T-helper 9 cell (primary cell): ENCODE measurements around the gene PERM1.

Source experiments
- DNase-seq: peaks from one replicate; pipeline ENCODE4 v3.0.0-alpha.2; 2020

Gene PERM1

DNA sequence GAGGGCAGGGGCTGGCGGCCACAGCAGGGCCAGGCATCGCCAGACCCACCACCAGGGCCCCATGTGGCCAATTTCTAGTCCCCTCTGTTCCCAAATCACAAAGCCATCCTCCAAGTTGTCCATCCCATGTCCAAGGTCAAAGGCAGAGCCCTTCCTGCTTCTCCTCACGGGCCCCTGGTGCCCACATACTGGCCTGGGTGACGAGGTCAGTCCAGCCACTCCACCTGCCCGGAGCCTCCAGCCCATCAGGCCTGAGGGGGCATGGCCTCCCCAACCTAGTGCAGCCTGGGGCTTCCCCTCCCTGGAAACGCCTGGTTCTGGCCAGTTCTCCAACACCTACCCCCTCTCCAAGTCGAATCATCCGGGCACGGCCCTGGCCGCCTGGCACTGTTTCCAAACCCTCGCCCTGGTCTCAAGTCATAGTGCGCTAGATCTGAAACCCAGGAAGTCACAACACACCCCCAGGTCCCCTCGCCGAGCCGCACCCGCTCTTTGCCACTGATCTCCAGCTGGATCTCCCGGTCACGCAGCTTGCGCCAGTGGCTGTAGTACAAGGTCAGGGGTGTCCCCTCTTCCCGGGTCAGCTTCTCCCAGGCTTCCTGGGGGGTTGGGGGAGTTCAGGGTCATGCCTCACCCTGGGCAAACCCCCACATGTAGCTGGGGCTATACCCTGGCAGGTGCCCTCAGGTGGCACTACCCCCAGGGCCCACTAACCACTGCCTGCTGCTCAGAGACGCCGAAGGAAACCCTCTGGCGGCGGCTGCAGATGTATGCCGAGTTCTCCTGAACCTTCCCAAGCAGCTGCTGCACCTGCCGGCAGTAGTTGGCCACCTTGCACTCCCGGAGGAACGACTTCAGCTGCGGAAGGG is 36.0 kb downstream of the PERM1 start:
- DNase-seq: no peak

DNA sequence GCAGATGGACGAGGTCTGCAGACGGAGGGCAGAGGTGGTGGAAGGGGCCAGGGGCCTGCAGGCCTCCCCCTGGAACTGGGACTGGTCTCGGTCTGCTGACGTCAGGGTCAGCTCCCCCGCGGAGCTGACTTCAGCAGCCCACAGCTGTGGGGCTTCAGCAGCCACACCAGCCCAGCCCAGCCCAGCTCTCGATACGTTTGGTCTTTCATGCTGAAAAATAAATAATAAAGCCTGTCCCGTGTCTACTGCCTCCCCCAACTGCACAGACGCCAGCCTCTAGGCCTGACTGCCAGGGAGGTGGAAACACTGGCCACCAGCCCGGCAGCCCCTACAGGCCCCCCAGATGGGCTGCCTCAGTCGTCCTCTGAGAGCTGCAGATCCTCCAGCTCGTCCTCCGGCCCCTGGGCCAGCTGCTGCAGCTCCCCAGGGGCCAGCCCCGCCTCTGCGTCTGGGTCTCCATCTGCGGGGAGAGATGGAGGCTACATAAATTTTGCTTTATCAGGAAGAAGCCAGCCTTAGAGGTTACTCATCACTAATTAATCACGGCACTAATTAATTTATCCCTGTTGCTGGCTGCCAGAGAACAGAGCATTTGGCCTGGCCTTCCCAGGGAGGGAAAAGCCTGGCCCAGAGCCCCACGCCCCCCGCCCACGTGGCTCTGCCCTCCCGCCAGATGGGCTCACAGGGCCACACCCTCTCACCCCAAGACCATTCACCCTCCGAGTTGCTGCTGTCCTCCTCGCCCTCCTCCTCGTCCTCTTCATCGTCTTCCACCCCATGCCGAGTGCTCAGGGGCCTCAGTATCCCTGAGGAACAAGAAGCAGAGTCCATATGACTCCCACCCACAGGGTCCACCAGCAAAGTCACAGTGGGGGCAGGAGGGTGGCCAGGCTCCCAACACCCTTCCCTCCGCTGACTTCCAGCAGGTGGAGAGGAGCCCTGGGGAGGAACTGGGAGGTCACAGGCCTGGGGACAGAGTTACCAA is 37.3 kb downstream of the PERM1 start:
- DNase-seq: no peak

DNA sequence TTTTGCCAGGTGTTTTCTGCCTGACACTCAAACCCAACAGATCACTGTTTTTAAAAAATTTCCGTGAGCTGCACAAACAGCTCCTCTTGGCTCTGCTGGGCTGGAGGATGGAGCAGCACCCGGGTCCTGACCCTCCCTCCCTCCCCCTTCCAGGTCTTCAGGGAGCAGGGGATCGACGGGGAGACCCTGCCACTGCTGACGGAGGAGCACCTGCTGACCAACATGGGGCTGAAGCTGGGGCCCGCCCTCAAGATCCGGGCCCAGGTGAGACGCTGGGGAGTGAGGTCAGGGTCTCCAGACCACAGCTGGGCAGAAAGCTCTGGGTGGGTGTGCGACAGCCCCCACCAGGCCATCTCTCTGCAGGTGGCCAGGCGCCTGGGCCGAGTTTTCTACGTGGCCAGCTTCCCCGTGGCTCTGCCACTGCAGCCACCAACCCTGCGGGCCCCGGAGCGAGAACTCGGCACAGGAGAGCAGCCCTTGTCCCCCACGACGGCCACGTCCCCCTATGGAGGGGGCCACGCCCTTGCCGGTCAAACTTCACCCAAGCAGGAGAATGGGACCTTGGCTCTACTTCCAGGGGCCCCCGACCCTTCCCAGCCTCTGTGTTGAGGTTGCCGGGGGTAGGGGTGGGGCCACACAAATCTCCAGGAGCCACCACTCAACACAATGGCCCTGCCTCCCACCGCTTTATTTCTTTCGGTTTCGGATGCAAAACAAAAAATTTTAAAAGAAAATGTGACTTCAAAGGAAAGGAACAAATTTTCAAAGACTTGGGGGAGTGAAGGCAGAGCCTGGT is 38.1 kb downstream of the PERM1 start:
- no peak for DNase-seq

DNA sequence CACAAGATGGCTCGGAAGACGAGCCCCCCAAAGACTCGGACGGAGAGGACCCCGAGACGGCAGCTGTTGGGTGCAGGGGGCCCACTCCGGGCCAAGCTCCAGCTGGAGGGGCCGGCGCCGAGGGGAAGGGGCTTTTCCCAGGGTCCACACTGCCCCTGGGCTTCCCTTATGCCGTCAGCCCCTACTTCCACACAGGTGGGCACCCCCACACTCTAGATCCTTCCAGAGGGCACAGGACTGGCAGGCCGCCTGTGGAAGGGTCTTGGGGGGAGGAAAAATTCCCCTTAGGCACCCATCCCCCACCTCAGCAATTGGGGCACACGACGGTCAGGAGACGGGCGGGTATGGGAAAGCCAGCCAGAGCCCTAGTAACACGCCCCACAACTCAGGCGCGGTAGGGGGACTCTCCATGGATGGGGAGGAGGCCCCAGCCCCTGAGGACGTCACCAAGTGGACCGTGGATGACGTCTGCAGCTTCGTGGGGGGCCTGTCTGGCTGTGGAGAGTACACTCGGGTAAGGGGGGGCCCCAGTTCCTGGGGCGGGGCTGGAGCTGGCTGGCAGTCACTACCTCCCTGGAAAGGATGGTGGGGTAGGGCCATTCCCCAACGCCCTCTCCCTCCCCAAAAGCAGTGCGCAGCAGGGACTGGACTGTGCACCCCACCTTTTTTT is 38.9 kb downstream of the PERM1 start:
- DNase-seq: no peak

DNA sequence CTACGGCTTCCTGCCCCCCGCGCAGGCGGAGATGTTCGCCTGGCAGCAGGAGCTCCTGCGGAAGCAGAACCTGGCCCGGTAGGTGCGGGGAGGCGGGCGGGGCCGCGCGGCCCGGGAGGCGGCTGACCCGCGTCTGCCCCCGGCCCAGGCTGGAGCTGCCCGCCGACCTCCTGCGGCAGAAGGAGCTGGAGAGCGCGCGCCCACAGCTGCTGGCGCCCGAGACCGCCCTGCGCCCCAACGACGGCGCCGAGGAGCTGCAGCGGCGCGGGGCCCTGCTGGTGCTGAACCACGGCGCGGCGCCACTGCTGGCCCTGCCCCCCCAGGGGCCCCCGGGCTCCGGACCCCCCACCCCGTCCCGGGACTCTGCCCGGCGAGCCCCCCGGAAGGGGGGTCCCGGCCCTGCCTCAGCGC is 39.5 kb downstream of the PERM1 start:
- DNase-seq: no peak

DNA sequence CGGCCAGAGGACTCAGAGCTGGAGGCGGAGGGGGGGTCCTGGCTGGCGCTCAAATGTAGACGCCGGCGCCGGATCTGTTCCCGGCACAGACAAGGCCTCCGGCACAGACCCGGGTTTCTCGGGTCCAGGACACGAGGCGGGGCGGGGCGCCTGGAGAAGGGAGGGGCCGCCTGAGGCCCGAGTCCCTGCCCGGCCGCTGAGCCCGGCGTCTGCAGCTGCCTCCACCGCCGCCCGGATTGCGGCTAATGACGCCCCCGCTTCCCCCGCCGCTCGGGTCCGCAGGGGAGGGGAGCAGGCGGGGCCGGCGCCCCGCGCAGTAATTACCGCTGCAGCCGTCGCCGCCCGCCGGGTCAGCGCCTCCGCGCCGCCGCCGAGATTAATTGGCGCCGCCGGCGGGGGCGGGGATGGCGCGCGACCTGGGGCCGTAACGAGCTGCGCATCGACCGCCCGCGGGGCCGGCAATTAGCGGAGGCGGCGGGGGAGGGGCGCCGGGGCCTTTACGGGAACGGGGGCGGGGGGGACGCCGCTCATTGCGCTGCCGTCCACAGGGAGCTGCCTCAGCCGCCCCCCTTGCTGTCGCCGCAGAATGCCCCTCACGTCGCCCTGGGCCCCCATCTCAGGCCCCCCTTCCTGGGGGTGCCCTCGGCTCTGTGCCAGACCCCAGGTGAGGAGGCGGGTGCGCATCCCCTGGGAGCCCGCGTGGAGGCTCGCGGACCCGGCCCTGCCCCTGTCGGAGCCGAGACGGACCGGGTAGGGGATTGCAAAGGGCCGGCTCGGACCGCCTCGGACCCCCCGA is 40.1 kb downstream of the PERM1 start:
- DNase-seq: no peak

DNA sequence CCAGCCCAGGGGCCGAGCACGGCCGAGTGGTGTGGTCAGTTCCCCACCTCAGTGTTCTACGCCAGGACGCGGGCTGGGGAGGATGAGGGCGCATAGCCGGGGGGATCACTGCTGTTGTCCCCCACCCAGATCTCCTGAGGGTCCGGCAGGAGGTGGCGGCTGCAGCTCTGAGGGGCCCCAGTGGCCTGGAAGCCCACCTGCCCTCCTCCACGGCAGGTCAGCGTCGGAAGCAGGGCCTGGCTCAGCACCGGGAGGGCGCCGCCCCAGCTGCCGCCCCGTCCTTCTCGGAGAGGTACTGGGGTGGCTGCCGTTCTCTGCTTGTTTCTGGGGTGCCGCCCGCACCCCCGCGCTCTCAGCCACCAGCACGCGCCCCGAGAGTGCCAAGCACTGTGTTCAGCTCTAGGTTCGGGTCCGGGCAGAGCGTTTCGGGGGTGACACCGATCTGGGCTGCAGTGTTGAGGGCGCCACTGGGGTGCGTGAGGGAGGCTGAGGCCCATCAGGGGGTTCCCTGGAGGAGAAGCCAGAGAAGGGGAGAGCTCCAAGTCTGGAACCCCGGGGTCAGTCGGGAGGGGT is 40.8 kb downstream of the PERM1 start:
- no peak for DNase-seq

- no peak for DNase-seq
These were observed 41.5 kb downstream of the PERM1 start for GRCh38 chr1:940107-941014.

GRCh38 chr1:939511-940106 is 42.3 kb downstream of the PERM1 start:
- DNase-seq: no peak

GRCh38 chr1:938711-939489 is 43.0 kb downstream of the PERM1 start:
- DNase-seq: no peak

DNA sequence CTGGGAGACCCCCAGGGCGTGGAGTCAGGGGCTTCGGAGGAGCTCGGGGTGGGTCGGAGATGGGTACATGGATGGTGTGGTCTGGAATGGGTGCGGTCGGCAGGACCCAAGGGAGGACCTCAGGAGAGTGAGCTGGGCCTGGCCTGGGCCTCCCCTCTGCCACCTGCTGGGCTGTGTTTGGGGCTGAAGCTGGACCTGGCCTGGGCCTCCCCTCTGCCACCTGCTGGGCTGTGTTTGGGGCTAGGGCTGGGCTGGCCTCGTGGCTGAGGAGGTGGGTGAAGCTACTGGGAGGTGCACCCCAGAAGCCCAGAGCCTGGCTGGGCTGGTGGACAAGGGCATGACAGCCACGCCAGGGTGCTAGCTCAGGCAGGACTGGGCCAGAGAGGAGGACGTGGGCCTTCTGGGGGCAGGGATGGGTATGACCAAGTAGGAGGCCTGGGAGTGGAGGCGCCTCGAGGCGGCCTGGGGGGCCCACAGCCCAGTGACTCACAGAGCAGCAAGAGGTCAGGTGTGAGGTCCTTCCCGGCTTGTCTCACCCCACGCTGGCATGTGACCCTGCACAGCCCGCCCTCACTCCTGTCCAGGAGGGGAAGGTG is 43.7 kb downstream of the PERM1 start:
- no peak for DNase-seq

GRCh38 chr1:937521-937920 is 44.4 kb downstream of the PERM1 start:
- DNase-seq: no peak

DNA sequence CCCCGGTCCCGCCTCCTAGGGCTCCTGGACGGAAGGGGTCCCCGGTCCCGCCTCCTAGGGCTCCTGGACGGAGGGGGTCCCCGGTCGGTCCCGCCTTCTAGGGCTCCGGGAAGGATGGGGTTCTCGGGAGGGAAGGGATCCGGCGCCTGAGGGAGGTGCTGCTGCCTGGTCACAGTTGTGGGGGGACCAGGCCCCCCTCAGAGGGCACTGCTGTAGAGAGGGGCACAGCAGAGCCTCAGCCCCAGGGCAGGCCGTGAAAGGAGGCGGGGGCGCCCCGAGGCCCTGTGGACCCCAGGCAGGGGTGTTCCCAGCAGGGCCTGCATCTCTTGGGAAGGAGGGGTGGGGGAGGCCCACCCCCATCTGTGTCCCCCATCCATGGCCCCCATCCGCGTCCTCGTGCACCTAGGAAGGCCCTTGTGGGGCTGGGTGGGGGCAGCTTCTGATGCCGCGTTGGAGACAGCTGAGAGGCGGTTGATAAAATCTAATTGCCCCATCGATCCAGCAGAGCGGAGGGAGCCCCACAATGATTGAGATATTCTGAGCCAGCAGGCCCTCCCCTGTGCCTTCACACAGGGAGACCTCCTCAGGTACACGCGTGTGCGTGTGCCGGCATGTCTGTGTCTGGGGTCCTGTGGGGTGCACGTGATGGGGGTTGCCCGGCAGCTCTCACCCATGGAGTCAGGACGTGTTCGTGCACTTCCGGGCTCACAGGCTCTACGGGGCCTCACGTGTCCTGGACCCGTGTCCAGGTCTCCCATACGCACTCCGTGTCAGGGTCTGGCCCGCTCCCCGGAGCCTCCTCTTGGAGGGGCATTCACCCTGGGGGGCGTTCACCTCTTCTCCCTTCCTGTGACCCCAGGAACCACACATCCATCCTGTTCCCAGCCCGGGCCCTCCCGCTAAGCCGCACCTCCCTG is 45.3 kb downstream of the PERM1 start:
- no peak for DNase-seq

DNA sequence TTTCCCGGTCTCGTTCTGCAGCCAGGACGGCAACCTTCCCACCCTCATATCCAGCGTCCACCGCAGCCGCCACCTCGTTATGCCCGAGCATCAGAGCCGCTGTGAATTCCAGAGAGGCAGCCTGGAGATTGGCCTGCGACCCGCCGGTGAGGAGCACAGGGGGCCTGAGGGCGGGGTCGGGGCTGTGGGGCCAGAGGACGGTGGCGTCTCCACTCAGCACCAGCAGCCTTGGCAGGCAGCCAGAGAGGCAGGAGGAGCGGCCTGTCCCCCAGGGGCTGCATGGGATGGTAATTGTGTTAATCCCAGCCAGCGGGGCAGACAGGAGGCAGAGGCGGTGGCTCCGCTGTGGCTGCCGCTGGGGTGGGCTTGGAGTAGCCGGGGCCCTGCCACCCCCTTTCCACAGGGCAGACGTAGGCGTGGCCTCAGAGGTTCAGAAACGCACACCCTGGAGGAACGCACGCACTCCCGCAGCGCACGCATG is 46.1 kb downstream of the PERM1 start:
- DNase-seq: no peak

- no peak for DNase-seq
These were observed 46.7 kb downstream of the PERM1 start for GRCh38 chr1:934991-935750.

- no peak for DNase-seq
These were observed 48.3 kb downstream of the PERM1 start for GRCh38 chr1:933603-933940.
